ENCODE results near the gene ZNF23.

DNA sequence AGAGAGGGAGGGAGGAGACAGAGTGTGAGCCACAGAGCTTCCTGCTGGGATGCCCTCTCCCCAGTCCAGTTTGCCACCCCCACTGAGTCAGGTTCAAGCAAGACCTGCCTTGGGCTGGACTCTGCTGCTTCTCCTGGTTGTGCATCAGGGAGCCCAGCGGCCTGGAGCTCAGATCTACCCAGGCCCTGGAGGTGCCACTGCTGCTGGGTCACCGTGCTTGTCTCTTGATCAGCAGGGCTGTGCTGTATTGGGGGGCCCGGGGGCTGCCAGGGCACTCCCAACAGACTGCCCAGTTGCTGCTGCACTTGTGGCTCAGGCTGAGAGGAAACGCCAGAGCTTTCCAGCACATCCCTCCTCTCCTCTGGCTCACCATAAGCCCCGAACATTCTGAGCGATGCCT is 29.1 kb downstream of the ZNF23 start:
- TF ChIP-seq POLR2A (IDR thresholded peaks at IDR 0.05): no peak
- TF ChIP-seq CTCF (IDR thresholded peaks at IDR 0.05): no peak

Data from adrenal gland (tissue), 5 donors.